NCI-H2081 (cell line): ENCODE data around the gene GTPBP10.

ENCODE experiments used
- DNase-seq, 2 experiments: peaks; one replicate each; lab custom pipeline; 2025; lab: John Stamatoyannopoulos, UW

The GTPBP10 gene

GRCh38 chr7:90351987-90352386, 5.5 kb downstream of the GTPBP10 start:
- DNase-seq: no peak

- DNase-seq: no peak
Measured at GRCh38 chr7:90383422-90383821, 36.9 kb downstream of the GTPBP10 start.

GRCh38 chr7:90383861-90384260, 37.3 kb downstream of the GTPBP10 start:
- no peak for DNase-seq

- no peak for DNase-seq
Measured at GRCh38 chr7:90384433-90384832, 37.9 kb downstream of the GTPBP10 start.

GRCh38 chr7:90387470-90388240, 41.1 kb downstream of the GTPBP10 start:
- DNase-seq: no peak

- no peak for DNase-seq
Measured at GRCh38 chr7:90390926-90391325, 44.4 kb downstream of the GTPBP10 start.

GRCh38 chr7:90391488-90391887, 45.0 kb downstream of the GTPBP10 start:
- no peak for DNase-seq

GRCh38 chr7:90396420-90396819, 49.9 kb downstream of the GTPBP10 start:
- DNase-seq: no peak

- peak; percentile 73 to 92 for DNase-seq
Measured at GRCh38 chr7:90401989-90402388, 55.5 kb downstream of the GTPBP10 start.

- DNase-seq: no peak
Measured at GRCh38 chr7:90402785-90403173, 56.3 kb downstream of the GTPBP10 start.

GRCh38 chr7:90403174-90404113, 56.9 kb downstream of the GTPBP10 start, which contains the start of gene CLDN12:
TSS of gene CLDN12 (plus strand) at chr7:90403461. CDS start at chr7:90412677, 9,216 bp downstream.
- DNase-seq: peak; percentile 93 to 97

- DNase-seq: no peak
Measured at GRCh38 chr7:90404777-90405176, 58.3 kb downstream of the GTPBP10 start.

GRCh38 chr7:90407484-90407821, 60.9 kb downstream of the GTPBP10 start:
- no peak for DNase-seq

GRCh38 chr7:90408142-90408541, 61.6 kb downstream of the GTPBP10 start:
- DNase-seq: no peak

GRCh38 chr7:90409667-90410066, 63.2 kb downstream of the GTPBP10 start:
- DNase-seq: no peak

- peak; percentile 14 to 56 for DNase-seq
Measured at GRCh38 chr7:90411510-90411909, 65.0 kb downstream of the GTPBP10 start.

GRCh38 chr7:90412458-90413184, 66.1 kb downstream of the GTPBP10 start:
- peak in 1 of 2 experiments; percentile 10 for DNase-seq

GRCh38 chr7:90413185-90413528, 66.6 kb downstream of the GTPBP10 start:
- no peak for DNase-seq

- DNase-seq: no peak
Measured at GRCh38 chr7:90421651-90422050, 75.1 kb downstream of the GTPBP10 start.

- DNase-seq: no peak
Measured at GRCh38 chr7:90424720-90425119, 78.2 kb downstream of the GTPBP10 start.

- no peak for DNase-seq
Measured at GRCh38 chr7:90425376-90425775, 78.9 kb downstream of the GTPBP10 start.
